Measurements from ENCODE around the gene INTS1.

The INTS1 gene

DNA sequence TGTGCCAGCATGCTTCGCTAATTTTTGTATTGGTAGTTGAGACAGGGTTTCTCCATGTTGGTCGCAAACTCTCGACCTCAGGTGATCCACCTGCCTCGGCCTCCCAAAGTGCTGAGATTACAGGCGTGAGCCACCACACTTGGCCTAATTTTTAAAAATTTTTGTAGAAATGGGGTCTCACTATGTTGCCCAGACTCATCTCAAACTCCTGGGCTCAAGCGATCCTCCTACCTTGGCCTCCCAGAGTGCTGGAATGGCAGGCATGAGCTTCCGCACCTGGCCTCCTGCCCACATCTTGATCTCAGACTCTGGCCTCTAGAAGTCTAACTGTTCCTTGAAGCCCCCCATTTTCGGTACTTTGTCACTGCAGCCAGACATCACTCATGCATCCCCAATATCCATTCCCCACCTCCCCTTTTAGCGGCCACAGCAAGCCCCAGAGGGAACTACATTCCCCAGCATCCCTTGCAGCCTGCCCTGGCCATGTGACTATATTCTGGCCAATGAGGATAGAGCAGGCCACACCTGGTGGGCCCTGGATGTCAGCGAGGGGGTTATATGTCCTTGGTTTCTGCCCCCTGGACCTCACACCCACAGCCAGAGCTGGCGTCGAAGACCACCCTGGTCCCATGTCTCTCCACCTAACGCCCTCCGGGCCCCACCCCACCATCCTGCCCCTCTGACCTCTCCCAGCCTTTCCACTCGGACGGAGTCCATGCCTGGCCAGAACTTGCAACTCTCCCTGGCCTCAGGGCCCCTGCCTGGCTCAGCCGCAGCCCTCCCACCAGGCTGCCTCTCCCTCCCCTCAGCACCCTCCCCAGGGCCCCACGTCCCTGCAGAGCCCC lies 78.7 kb downstream of the INTS1 start:
- no peak for FAIRE-seq
- DNase-seq (ENCODE audit: insufficient read length, low spot score) = peak; percentile 84
- no peak for TF ChIP-seq CTCF (IDR thresholded peaks at IDR 0.05; ENCODE audit: insufficient read depth, missing control alignments)

- DNase-seq (ENCODE audit: insufficient read length, low spot score) (no peak), FAIRE-seq (no peak)
- no peak for TF ChIP-seq CTCF (IDR thresholded peaks at IDR 0.05; ENCODE audit: insufficient read depth, missing control alignments)
Measured at GRCh38 chr7:1424041-1424440, 80.1 kb downstream of the INTS1 start.

- DNase-seq (ENCODE audit: insufficient read length, low spot score) = no peak
- FAIRE-seq = no peak
- TF ChIP-seq CTCF (IDR thresholded peaks at IDR 0.05; ENCODE audit: insufficient read depth, missing control alignments) = no peak
Measured at GRCh38 chr7:1423264-1423811, 80.9 kb downstream of the INTS1 start.

GRCh38 chr7:1422512-1423263 lies 81.5 kb downstream of the INTS1 start:
- DNase-seq (ENCODE audit: insufficient read length, low spot score) = peak; percentile 72
- no peak for FAIRE-seq
- TF ChIP-seq CTCF (IDR thresholded peaks at IDR 0.05; ENCODE audit: insufficient read depth, missing control alignments) = no peak

DNA sequence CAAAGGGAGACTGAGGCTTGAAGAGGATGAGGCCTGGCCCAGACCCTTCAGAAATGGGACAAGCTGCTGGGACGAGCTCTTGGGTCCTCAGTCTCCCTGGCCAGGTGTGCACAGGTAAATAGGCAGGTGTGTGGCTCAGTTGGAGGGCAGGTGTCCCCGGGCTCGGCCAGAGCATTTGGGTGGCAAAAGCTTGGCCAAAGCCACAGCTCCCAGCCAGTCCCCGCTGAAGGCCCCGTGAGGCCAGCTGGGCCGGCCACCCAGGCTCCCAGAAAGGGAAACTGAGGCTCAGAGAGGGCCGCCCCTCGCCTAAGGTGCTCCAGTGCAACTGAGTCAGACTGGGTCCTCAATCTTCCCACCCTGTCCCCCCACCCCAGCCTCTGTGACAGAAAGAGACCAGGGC lies 82.2 kb downstream of the INTS1 start:
- TF ChIP-seq CTCF (IDR thresholded peaks at IDR 0.05; ENCODE audit: insufficient read depth, missing control alignments) = no peak

GRCh38 chr7:1421020-1421790 lies 83.0 kb downstream of the INTS1 start:
- FAIRE-seq (no peak), DNase-seq (ENCODE audit: insufficient read length, low spot score) (no peak)
- TF ChIP-seq CTCF (IDR thresholded peaks at IDR 0.05; ENCODE audit: insufficient read depth, missing control alignments) = no peak

More for the DNA sequence above, 82.2 kb downstream of the INTS1 start:
- no peak for DNase-seq (ENCODE audit: insufficient read length, low spot score)
- FAIRE-seq = no peak

All from D721Med (cell line).